Omental fat pad (tissue), 4 donors: Measurements from ENCODE around the gene INSRR. TPM values are rescaled to one million over a fixed set of nuclear protein-coding genes. Genes with fewer than 3 reads are reported as not detected.

Experiments used
- ATAC-seq: fragments of 150-250 bp; one replicate; pipeline ENCODE4 v1.9.1; 2016; ENCODE audit warnings: mild to moderate bottlenecking, moderate library complexity; ENCODE audit not compliant: low FRiP score
- DNase-seq: peaks from one replicate; pipeline ENCODE4 v3.0.0-alpha.2; 2019; ENCODE audit warnings: low spot score
- CTCF ChIP-seq, 3 donors: fragments of 450-650 bp; IDR thresholded peaks; one replicate each; pipeline ENCODE4 v1.5.1; 2016 to 2017; ENCODE audit warnings: antibody characterized with exemption in 3 of 3, mild to moderate bottlenecking in 3 of 3, moderate library complexity in 2 of 3
- total RNA-seq, 4 donors: library from RNA; depleted of rRNA; stranded (reverse); fragments of >200 nt; gene quantifications; one replicate each; pipeline ENCODE4 v1.1.0, GENCODE V29; 2016

INSRR gene
- total RNA-seq, 4 donors from 2014 or later: 0.06 to 0.12 (median 0.09) TPM; not detected in 1

- ATAC-seq: no peak
- DNase-seq: no peak
- no peak for TF ChIP-seq CTCF (IDR thresholded peaks at IDR 0.05)
These were observed 27.8 kb upstream of the INSRR start for GRCh38 chr1:156886583-156887281.

GRCh38 chr1:156885880-156886355 lies 27.0 kb upstream of the INSRR start:
- ATAC-seq (no peak), DNase-seq (no peak)
- TF ChIP-seq CTCF (IDR thresholded peaks at IDR 0.05): no peak

GRCh38 chr1:156885314-156885713 lies 26.4 kb upstream of the INSRR start:
- no peak for DNase-seq
- TF ChIP-seq CTCF (IDR thresholded peaks at IDR 0.05): no peak
- ATAC-seq: no peak

GRCh38 chr1:156884560-156885184 lies 25.8 kb upstream of the INSRR start:
- ATAC-seq: no peak
- no peak for TF ChIP-seq CTCF (IDR thresholded peaks at IDR 0.05)

GRCh38 chr1:156883919-156884318 lies 25.0 kb upstream of the INSRR start:
- no peak for DNase-seq
- no peak for TF ChIP-seq CTCF (IDR thresholded peaks at IDR 0.05)
- no peak for ATAC-seq

More at GRCh38 chr1:156884560-156885184, 25.8 kb upstream of the INSRR start:
- no peak for DNase-seq

GRCh38 chr1:156882543-156882942 lies 23.6 kb upstream of the INSRR start:
- no peak for DNase-seq
- ATAC-seq: no peak
- no peak for TF ChIP-seq CTCF (IDR thresholded peaks at IDR 0.05)

- no peak for TF ChIP-seq CTCF (IDR thresholded peaks at IDR 0.05)
- DNase-seq: no peak
- no peak for ATAC-seq
These were observed 22.7 kb upstream of the INSRR start for GRCh38 chr1:156881663-156882062.
